Thymus (tissue), 11 donors: ENCODE results near the gene PSME1. TPM values are rescaled to one million over a fixed set of nuclear protein-coding genes. Genes with fewer than 3 reads are reported as not detected.

Experiments
- DNase-seq, 9 donors: peaks; one replicate each; pipeline ENCODE4 v3.0.0-alpha.2; 2013; ENCODE audit warnings: low spot score in 9 of 9, low read depth in 6 of 9, missing footprints in 1 of 9
- H3K27ac ChIP-seq, 2 donors: one replicate each; pipeline ENCODE4 v1.5.1; 2013; ENCODE audit warnings: control low read depth in 1 of 2, low read depth in 1 of 2, low read length in 1 of 2, mild to moderate bottlenecking in 1 of 2, moderate library complexity in 1 of 2
- H3K27me3 ChIP-seq, 2 donors: one replicate each; pipeline ENCODE4 v1.5.1; 2013; ENCODE audit warnings: low read length in 1 of 2; ENCODE audit not compliant: control insufficient read depth in 2 of 2, insufficient read depth in 1 of 2
- H3K36me3 ChIP-seq, 2 donors: one replicate each; pipeline ENCODE4 v1.5.1; 2013; ENCODE audit warnings: low read length in 1 of 2, mild to moderate bottlenecking in 1 of 2, moderate library complexity in 1 of 2; ENCODE audit not compliant: control insufficient read depth in 2 of 2, insufficient read depth in 2 of 2
- H3K4me1 ChIP-seq, 2 donors: one replicate each; pipeline ENCODE4 v1.5.1; 2013; ENCODE audit warnings: low read length in 2 of 2; ENCODE audit not compliant: control insufficient read depth in 2 of 2, insufficient read depth in 2 of 2
- H3K4me3 ChIP-seq, 2 donors: one replicate each; pipeline ENCODE4 v1.5.1; 2013; ENCODE audit warnings: low read length in 2 of 2, control low read depth in 1 of 2, mild to moderate bottlenecking in 1 of 2
- H3K9me3 ChIP-seq, 2 donors: one replicate each; pipeline ENCODE4 v1.5.1; 2013; ENCODE audit warnings: low read length in 1 of 2, mild to moderate bottlenecking in 1 of 2; ENCODE audit not compliant: control insufficient read depth in 2 of 2, insufficient read depth in 1 of 2
- WGBS: extraction: QIAGEN DNeasy Blood & Tissue Kit; methylation state at CpG from one replicate; pipeline ENCODE4 v1.1.7; 2013; 5-methylcytosine and 5-hydroxymethylcytosine counted together
- polyA plus RNA-seq: library from polyadenylated mRNA; stranded (reverse); fragments of 200-250 nt; gene quantifications from one replicate; pipeline ENCODE4 v1.2.3, GENCODE V29; 2013
- total RNA-seq: library from RNA; stranded (reverse); fragments of 120-200 nt; gene quantifications from one replicate; pipeline ENCODE4 v1.2.4, GENCODE V29; 2013
- donor health status: healthy.

The PSME1 gene
- total and polyA plus RNA-seq, 2 donors: 255 to 280 TPM

GRCh38 chr14:24181371-24182077 lies 45.5 kb downstream of the PSME1 start:
- no peaks in the 10 kb centered on the region for H3K4me1 ChIP-seq
- H3K36me3 ChIP-seq: peaks cover 89 to 95% of the 10 kb centered on the region in 2 donors
- no peak overlapping the region for H3K4me3 ChIP-seq
- H3K9me3 ChIP-seq: no peaks in the 10 kb centered on the region
- no peaks in the 10 kb centered on the region for H3K27me3 ChIP-seq
- H3K27ac ChIP-seq: no peak overlapping the region
- 97% methylated on average over 19 of the region's 19 CpGs for WGBS
- DNase-seq: no peak

- peaks cover under 1 to 3% of the 10 kb centered on the region in 2 donors for H3K4me1 ChIP-seq
- H3K27me3 ChIP-seq: no peaks in the 10 kb centered on the region
- H3K9me3 ChIP-seq: no peaks in the 10 kb centered on the region
- no peak overlapping the region for H3K4me3 ChIP-seq
- WGBS: 96% methylated on average over 14 of the region's 14 CpGs
- H3K27ac ChIP-seq: no peak overlapping the region
- no peak for DNase-seq
- peaks cover 86 to 87% of the 10 kb centered on the region in 2 donors for H3K36me3 ChIP-seq
These were observed 46.3 kb downstream of the PSME1 start for GRCh38 chr14:24182110-24182882.

GRCh38 chr14:24183014-24183481 lies 47.1 kb downstream of the PSME1 start:
- H3K9me3 ChIP-seq: no peaks in the 10 kb centered on the region
- H3K4me3 ChIP-seq: no peak overlapping the region
- 97% methylated on average over 15 of the region's 15 CpGs for WGBS
- H3K27me3 ChIP-seq: no peaks in the 10 kb centered on the region
- H3K36me3 ChIP-seq: peaks cover 79 to 80% of the 10 kb centered on the region in 2 donors
- no peak overlapping the region for H3K27ac ChIP-seq
- no peak for DNase-seq
- H3K4me1 ChIP-seq: peaks cover 6 to 11% of the 10 kb centered on the region in 2 donors

- WGBS: 97% methylated on average over 19 of the region's 19 CpGs
- peaks cover 66 to 67% of the 10 kb centered on the region in 2 donors for H3K36me3 ChIP-seq
- H3K4me3 ChIP-seq: no peak overlapping the region
- DNase-seq: no peak
- peaks cover 10 to 22% of the 10 kb centered on the region in 2 donors for H3K4me1 ChIP-seq
- H3K27ac ChIP-seq: no peak overlapping the region
- no peaks in the 10 kb centered on the region for H3K27me3 ChIP-seq
- H3K9me3 ChIP-seq: no peaks in the 10 kb centered on the region
These were observed 48.3 kb downstream of the PSME1 start for GRCh38 chr14:24184104-24184970.

- Histone ChIP-seq H3K36me3 (peaks cover 60 to 63% of the 10 kb centered on the region in 2 donors), H3K4me1 (peaks cover 10 to 24% of the 10 kb centered on the region in 2 donors), H3K27me3 (no peaks in the 10 kb centered on the region), H3K27ac (no peak overlapping the region), H3K4me3 (no peak overlapping the region), H3K9me3 (no peaks in the 10 kb centered on the region)
- WGBS: 98% methylated on average over 7 of the region's 7 CpGs
- no peak for DNase-seq
These were observed 49.0 kb downstream of the PSME1 start for GRCh38 chr14:24185026-24185425.

GRCh38 chr14:24185741-24186140 lies 49.7 kb downstream of the PSME1 start:
- no peak for DNase-seq
- no peak overlapping the region for H3K4me3 ChIP-seq
- peaks cover 53 to 61% of the 10 kb centered on the region in 2 donors for H3K36me3 ChIP-seq
- no peaks in the 10 kb centered on the region for H3K9me3 ChIP-seq
- H3K4me1 ChIP-seq: peaks cover 10 to 24% of the 10 kb centered on the region in 2 donors
- 97% methylated on average over 11 of the region's 11 CpGs for WGBS
- no peaks in the 10 kb centered on the region for H3K27me3 ChIP-seq
- no peak overlapping the region for H3K27ac ChIP-seq

- peaks cover 10 to 24% of the 10 kb centered on the region in 2 donors for H3K4me1 ChIP-seq
- H3K36me3 ChIP-seq: peaks cover 42 to 58% of the 10 kb centered on the region in 2 donors
- H3K4me3 ChIP-seq: no peak overlapping the region
- H3K27me3 ChIP-seq: no peaks in the 10 kb centered on the region
- no peak overlapping the region for H3K27ac ChIP-seq
- no peak for DNase-seq
- 96% methylated on average over 10 of the region's 10 CpGs for WGBS
- H3K9me3 ChIP-seq: no peaks in the 10 kb centered on the region
These were observed 51.0 kb downstream of the PSME1 start for GRCh38 chr14:24186831-24187538.

- DNase-seq: no peak
- H3K36me3 ChIP-seq: peaks cover 42 to 58% of the 10 kb centered on the region in 2 donors
- no peaks in the 10 kb centered on the region for H3K27me3 ChIP-seq
- H3K9me3 ChIP-seq: no peaks in the 10 kb centered on the region
- H3K4me3 ChIP-seq: no peak overlapping the region
- peak overlapping the region in 1 of 2 donors; percentile 24 for H3K27ac ChIP-seq
- H3K4me1 ChIP-seq: peaks cover 10 to 24% of the 10 kb centered on the region in 2 donors
- 97% methylated on average over 2 of the region's 2 CpGs for WGBS
These were observed 51.5 kb downstream of the PSME1 start for GRCh38 chr14:24187539-24187915.
